Measurements from ENCODE around the gene KCNJ1.

Gene KCNJ1

GRCh38 chr11:128907585-128907984 is 40.5 kb upstream of the KCNJ1 start:
- Histone ChIP-seq H3K27me3 (ENCODE audit: low read depth, low read length) (peaks cover 3% of the 10 kb centered on the region), H3K27ac (ENCODE audit: low read length) (no peak overlapping the region), H3K9me3 (ENCODE audit: control insufficient read depth in 1 of 2, low read length in 2 of 2) (no peaks in the 10 kb centered on the region), H3K36me3 (ENCODE audit: control insufficient read depth in 1 of 2, insufficient read depth in 2 of 2, low read length in 2 of 2) (no peaks in the 10 kb centered on the region), H3K4me3 (ENCODE audit: low read depth in 1 of 2, low read length in 2 of 2) (no peak overlapping the region), H3K4me1 (ENCODE audit: control insufficient read depth in 1 of 2, insufficient read depth in 2 of 2, low read length in 2 of 2) (peaks cover 4 to 6% of the 10 kb centered on the region in 2 donors)

DNA sequence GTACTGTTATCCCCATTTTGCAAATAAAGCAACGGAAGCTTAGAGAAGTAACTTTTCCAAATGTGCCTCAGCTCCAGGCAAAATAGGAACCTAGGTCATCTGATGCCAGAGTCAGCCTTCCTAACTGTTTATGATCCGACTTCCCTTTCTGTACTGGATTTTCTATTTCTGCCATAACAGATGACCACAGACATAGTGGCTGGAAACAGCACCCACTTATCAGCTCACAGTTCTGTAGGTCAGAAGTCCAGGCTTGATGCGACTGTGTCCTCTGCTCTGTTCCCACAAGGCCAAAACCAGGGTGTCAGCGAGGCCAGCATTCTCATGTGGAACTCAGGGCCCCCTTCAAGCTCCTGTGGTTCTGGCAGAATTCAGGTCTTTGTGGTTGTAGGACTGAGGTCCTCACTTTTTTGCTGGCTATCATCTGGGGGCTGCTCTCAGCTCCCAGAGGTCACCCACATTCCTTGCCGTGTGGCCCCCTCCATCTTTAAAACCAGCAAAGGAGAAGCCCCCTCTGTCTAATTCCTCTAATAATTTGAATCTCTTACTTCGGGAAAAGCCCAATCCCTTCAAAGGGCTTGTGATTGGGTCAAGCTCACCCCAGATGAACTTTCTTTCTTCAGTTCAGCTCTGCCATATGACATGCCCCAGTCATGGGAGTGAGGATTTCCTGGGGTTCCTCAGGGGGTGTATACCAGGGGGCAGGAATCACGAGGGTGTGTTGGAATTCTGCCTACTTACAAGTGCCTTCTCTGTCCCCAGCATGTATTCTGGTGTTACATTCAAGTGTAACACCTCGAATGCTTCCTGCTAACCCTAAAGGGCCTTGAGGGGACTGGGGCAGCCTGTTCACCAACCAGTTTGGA is 39.3 kb upstream of the KCNJ1 start:
- H3K27ac ChIP-seq (ENCODE audit: low read length) = no peak overlapping the region
- H3K36me3 ChIP-seq (ENCODE audit: control insufficient read depth in 1 of 2, insufficient read depth in 2 of 2, low read length in 2 of 2) = no peaks in the 10 kb centered on the region
- H3K27me3 ChIP-seq (ENCODE audit: low read depth, low read length) = peaks cover 3% of the 10 kb centered on the region
- H3K4me3 ChIP-seq (ENCODE audit: low read depth in 1 of 2, low read length in 2 of 2) = peak overlapping the region; percentile 55 to 67
- no peaks in the 10 kb centered on the region for H3K9me3 ChIP-seq (ENCODE audit: control insufficient read depth in 1 of 2, low read length in 2 of 2)
- H3K4me1 ChIP-seq (ENCODE audit: control insufficient read depth in 1 of 2, insufficient read depth in 2 of 2, low read length in 2 of 2) = peaks cover 4 to 6% of the 10 kb centered on the region in 2 donors

DNA sequence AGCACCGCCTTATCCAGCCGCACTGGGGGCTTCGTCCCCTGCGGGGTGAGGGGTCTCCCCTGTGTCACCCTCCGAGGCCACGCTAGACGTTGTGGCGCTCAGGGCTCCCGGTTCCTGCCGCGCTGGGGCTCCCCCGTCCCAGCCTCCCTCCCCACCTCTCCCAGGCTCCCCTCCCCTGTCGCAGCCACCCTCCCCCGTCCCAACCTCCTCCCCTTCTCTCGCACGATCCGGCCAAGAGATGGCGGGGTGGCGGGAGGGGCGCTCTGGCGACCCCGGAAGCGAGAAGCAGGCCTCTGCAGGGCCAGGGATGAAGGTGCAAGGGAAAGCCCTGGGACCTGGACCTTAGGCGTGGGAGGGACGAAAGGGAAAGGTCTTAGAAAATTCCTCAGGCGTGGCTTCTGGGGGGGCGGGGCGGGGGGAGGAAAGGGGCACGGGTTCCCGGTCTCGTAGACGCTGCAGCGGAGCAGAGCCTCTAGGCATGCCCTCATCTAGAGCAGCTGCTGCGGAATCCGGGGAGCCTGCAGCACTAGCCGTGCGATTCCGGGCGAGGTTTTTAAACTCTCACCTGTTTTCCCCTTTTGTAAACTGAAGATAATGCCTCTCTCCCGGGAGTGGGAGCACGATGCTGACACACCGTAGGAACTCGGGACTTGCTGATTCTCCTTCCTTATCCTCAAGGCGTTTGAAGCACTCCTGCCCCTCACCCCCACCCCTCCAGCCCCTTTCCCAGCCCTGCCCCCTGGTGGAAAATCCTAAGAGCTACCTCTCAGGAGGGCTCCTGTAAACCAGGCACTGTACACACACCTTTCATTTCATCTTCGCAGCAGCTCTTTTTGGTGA is 38.5 kb upstream of the KCNJ1 start:
- Histone ChIP-seq H3K36me3 (ENCODE audit: control insufficient read depth in 1 of 2, insufficient read depth in 2 of 2, low read length in 2 of 2) (no peaks in the 10 kb centered on the region), H3K4me3 (ENCODE audit: low read depth in 1 of 2, low read length in 2 of 2) (peak overlapping the region; percentile 55 to 67), H3K4me1 (ENCODE audit: control insufficient read depth in 1 of 2, insufficient read depth in 2 of 2, low read length in 2 of 2) (peaks cover 4 to 6% of the 10 kb centered on the region in 2 donors), H3K9me3 (ENCODE audit: control insufficient read depth in 1 of 2, low read length in 2 of 2) (no peaks in the 10 kb centered on the region), H3K27ac (ENCODE audit: low read length) (no peak overlapping the region), H3K27me3 (ENCODE audit: low read depth, low read length) (peaks cover 3% of the 10 kb centered on the region)

GRCh38 chr11:128904656-128905344 is 37.7 kb upstream of the KCNJ1 start:
- peaks cover 4 to 6% of the 10 kb centered on the region in 2 donors for H3K4me1 ChIP-seq (ENCODE audit: control insufficient read depth in 1 of 2, insufficient read depth in 2 of 2, low read length in 2 of 2)
- no peak overlapping the region for H3K27ac ChIP-seq (ENCODE audit: low read length)
- H3K36me3 ChIP-seq (ENCODE audit: control insufficient read depth in 1 of 2, insufficient read depth in 2 of 2, low read length in 2 of 2) = no peaks in the 10 kb centered on the region
- no peaks in the 10 kb centered on the region for H3K9me3 ChIP-seq (ENCODE audit: control insufficient read depth in 1 of 2, low read length in 2 of 2)
- H3K4me3 ChIP-seq (ENCODE audit: low read depth in 1 of 2, low read length in 2 of 2) = peak overlapping the region; percentile 55 to 67
- peaks cover 3% of the 10 kb centered on the region for H3K27me3 ChIP-seq (ENCODE audit: low read depth, low read length)

- no peak overlapping the region for H3K4me3 ChIP-seq (ENCODE audit: low read depth in 1 of 2, low read length in 2 of 2)
- H3K27me3 ChIP-seq (ENCODE audit: low read depth, low read length) = peaks cover 3% of the 10 kb centered on the region
- H3K27ac ChIP-seq (ENCODE audit: low read length) = no peak overlapping the region
- no peaks in the 10 kb centered on the region for H3K36me3 ChIP-seq (ENCODE audit: control insufficient read depth in 1 of 2, insufficient read depth in 2 of 2, low read length in 2 of 2)
- peaks cover 4 to 6% of the 10 kb centered on the region in 2 donors for H3K4me1 ChIP-seq (ENCODE audit: control insufficient read depth in 1 of 2, insufficient read depth in 2 of 2, low read length in 2 of 2)
- no peaks in the 10 kb centered on the region for H3K9me3 ChIP-seq (ENCODE audit: control insufficient read depth in 1 of 2, low read length in 2 of 2)
These were observed 37.2 kb upstream of the KCNJ1 start for GRCh38 chr11:128904303-128904655.

DNA sequence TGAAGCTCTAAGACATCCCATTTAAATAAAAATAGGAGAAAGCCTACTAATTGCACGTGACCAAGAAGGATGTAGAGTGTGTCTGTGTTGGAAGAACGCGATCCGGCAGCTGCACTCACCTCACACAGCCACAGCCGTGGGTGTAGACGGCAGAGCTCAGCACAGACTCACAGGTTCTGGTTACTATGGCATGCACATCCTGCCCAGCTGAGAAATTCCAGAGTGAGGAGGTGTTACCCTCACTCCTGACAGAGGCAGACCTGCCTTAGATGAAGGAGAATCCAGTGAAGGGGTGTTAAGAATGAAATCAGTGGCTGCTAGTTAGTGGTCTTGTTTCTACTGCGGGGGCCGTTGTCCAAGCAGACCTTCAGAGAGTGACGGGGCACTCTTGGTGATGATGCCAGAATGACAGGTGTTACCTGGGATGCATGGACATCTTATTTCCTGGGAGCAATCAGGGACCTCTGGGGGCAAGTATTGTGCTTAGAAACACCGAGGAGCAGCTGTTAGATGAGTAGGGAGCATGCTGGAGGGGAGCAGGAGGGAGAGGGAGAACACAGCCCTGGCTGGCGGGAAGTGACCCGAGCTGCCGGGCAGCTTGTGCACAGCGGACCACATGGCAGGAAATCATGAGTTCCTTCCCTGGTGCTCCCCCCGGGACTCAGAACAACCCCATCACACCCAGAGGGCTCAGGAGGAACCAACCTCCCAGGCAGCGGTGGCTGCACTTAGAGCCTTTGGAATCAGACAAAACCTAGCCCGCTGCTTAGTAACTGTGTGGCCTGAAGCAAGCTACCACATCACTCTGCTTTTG is 36.4 kb upstream of the KCNJ1 start:
- Histone ChIP-seq H3K36me3 (ENCODE audit: control insufficient read depth in 1 of 2, insufficient read depth in 2 of 2, low read length in 2 of 2) (no peaks in the 10 kb centered on the region), H3K9me3 (ENCODE audit: control insufficient read depth in 1 of 2, low read length in 2 of 2) (no peaks in the 10 kb centered on the region), H3K4me1 (ENCODE audit: control insufficient read depth in 1 of 2, insufficient read depth in 2 of 2, low read length in 2 of 2) (peaks cover 4 to 6% of the 10 kb centered on the region in 2 donors), H3K27ac (ENCODE audit: low read length) (no peak overlapping the region), H3K4me3 (ENCODE audit: low read depth in 1 of 2, low read length in 2 of 2) (no peak overlapping the region), H3K27me3 (ENCODE audit: low read depth, low read length) (peaks cover 3% of the 10 kb centered on the region)

DNA sequence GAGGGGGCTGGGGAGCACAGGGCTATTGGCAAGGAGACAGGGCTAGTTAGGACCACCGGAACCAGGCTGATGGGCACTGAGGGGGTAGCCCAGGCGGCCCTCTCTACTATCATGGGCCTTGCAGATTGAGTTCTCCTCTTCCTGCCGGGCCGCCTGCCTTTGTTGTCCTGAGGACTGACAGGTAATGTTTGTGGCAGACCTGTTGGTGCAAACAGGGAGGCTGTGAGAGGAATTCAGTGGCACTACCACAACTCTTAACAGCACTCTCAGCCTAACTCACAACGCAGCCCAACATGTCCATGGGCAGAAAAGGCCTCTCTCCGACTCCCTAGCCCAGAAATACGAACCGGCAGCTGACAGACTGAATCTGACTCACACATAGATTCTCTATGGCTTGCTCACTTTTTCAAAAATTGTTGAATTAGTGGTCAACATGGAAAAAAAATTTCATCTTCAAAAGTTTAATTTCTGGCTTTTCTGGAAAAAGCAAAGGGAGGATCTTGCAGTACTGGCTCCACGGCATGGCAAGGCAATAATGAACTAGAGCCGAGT is 35.5 kb upstream of the KCNJ1 start:
- Histone ChIP-seq H3K27me3 (ENCODE audit: low read depth, low read length) (peaks cover 2% of the 10 kb centered on the region), H3K9me3 (ENCODE audit: control insufficient read depth in 1 of 2, low read length in 2 of 2) (no peaks in the 10 kb centered on the region), H3K4me3 (ENCODE audit: low read depth in 1 of 2, low read length in 2 of 2) (no peak overlapping the region), H3K36me3 (ENCODE audit: control insufficient read depth in 1 of 2, insufficient read depth in 2 of 2, low read length in 2 of 2) (no peaks in the 10 kb centered on the region), H3K27ac (ENCODE audit: low read length) (no peak overlapping the region), H3K4me1 (ENCODE audit: control insufficient read depth in 1 of 2, insufficient read depth in 2 of 2, low read length in 2 of 2) (peaks cover 0 to 6% of the 10 kb centered on the region in 2 donors)

GRCh38 chr11:128901653-128902514 is 34.8 kb upstream of the KCNJ1 start:
- Histone ChIP-seq H3K27me3 (ENCODE audit: low read depth, low read length) (no peaks in the 10 kb centered on the region), H3K4me1 (ENCODE audit: control insufficient read depth in 1 of 2, insufficient read depth in 2 of 2, low read length in 2 of 2) (peaks cover 0 to 6% of the 10 kb centered on the region in 2 donors), H3K4me3 (ENCODE audit: low read depth in 1 of 2, low read length in 2 of 2) (no peak overlapping the region), H3K36me3 (ENCODE audit: control insufficient read depth in 1 of 2, insufficient read depth in 2 of 2, low read length in 2 of 2) (no peaks in the 10 kb centered on the region), H3K27ac (ENCODE audit: low read length) (no peak overlapping the region), H3K9me3 (ENCODE audit: control insufficient read depth in 1 of 2, low read length in 2 of 2) (no peaks in the 10 kb centered on the region)

GRCh38 chr11:128900468-128900867 is 33.4 kb upstream of the KCNJ1 start:
- Histone ChIP-seq H3K27me3 (ENCODE audit: low read depth, low read length) (no peaks in the 10 kb centered on the region), H3K36me3 (ENCODE audit: control insufficient read depth in 1 of 2, insufficient read depth in 2 of 2, low read length in 2 of 2) (no peaks in the 10 kb centered on the region), H3K4me3 (ENCODE audit: low read depth in 1 of 2, low read length in 2 of 2) (no peak overlapping the region), H3K9me3 (ENCODE audit: control insufficient read depth in 1 of 2, low read length in 2 of 2) (no peaks in the 10 kb centered on the region), H3K4me1 (ENCODE audit: control insufficient read depth in 1 of 2, insufficient read depth in 2 of 2, low read length in 2 of 2) (no peaks in the 10 kb centered on the region), H3K27ac (ENCODE audit: low read length) (no peak overlapping the region)
